HepG2 (cell line): ENCODE results near the gene CPE. TPM values are rescaled to one million over a fixed set of nuclear protein-coding genes. Genes with fewer than 3 reads are reported as not detected.

ENCODE experiments used
- ATAC-seq: fragments of 200-7000 bp; cut with Tn5 transposase; 3 replicates; pipeline ENCODE4 v1.9.1; 2020; ENCODE audit warnings: mild to moderate bottlenecking, moderate library complexity
- BruUV-seq: library from RNA; stranded (reverse); fragments of 400-500 nt; replicated peaks from 2 replicates; lab custom pipeline; 2021; lab: Mats Ljungman, UMichigan
- CTCF ChIA-PET: fragments of 300-600 bp; formaldehyde crosslinking; extraction: SDS; loops from one replicate; lab custom pipeline; 2021; ENCODE audit warnings: low total read pairs, inconsistent platforms, low intra/inter-chr PET ratio; lab: Yijun Ruan, JAX
- POLR2A ChIA-PET: fragments of 350-600 bp; sonication (Branson Sonifier 250); formaldehyde crosslinking; loops from one replicate; lab custom pipeline; 2020; ENCODE audit warnings: antibody characterized with exemption, inconsistent platforms; lab: Yijun Ruan, JAX
- DNase-seq: peaks from one replicate; pipeline ENCODE4 v3.0.0-alpha.2; 2015; ENCODE audit warnings: low spot score
- FAIRE-seq: peaks from 3 replicates; lab custom pipeline; 2011; peaks lifted over from hg19 to GRCh38; lab: Jason Lieb, UNC
- H2AFZ ChIP-seq: one replicate; pipeline ENCODE4 v1.6.1; 2011; ENCODE audit warnings: low read length, inconsistent platforms
- H3K27ac ChIP-seq: fragments of 300-600 bp; 3 replicates; pipeline ENCODE4 v1.8.0; 2011; ENCODE audit warnings: mixed run types, mild to moderate bottlenecking, mixed read lengths, low read length, inconsistent platforms; ENCODE audit not compliant: insufficient read depth; ENCODE audit errors: extremely low read length
- H3K27me3 ChIP-seq, 2 experiments: fragments of 200-600 bp in 1 of 2; 2 replicates in 1 of 2; 3 replicates in 1 of 2; pipeline versions ENCODE4 v1.6.0 to v1.8.0; 2011; ENCODE audit warnings: low read length in 2 of 2, mild to moderate bottlenecking in 2 of 2, moderate library complexity in 2 of 2, inconsistent platforms in 1 of 2; ENCODE audit not compliant: insufficient read depth in 2 of 2, control insufficient read depth in 1 of 2
- H3K36me3 ChIP-seq, 2 experiments: fragments of 200-600 bp in 1 of 2; replicated peaks in 1 of 2; 2 replicates in 1 of 2; 3 replicates in 1 of 2; pipeline versions ENCODE4 v1.5.1 to v1.8.0; 2011; ENCODE audit warnings: low read length in 2 of 2, inconsistent platforms in 1 of 2; ENCODE audit not compliant: insufficient read depth in 2 of 2, control insufficient read depth in 1 of 2
- H3K4me1 ChIP-seq: 2 replicates; pipeline ENCODE4 v1.5.1; 2012; ENCODE audit warnings: low read length, inconsistent platforms; ENCODE audit not compliant: insufficient read depth
- H3K4me2 ChIP-seq: 2 replicates; pipeline ENCODE4 v1.6.0; 2011; ENCODE audit warnings: low read depth, low read length, inconsistent platforms
- H3K4me3 ChIP-seq, 3 experiments: fragments of 200-600 bp in 1 of 3; sonication (generic), shearing (Covaris generic) in 1 of 3; replicated peaks in 1 of 3; 2 replicates each; pipeline ENCODE4 v1.5.1; 2011 to 2016; ENCODE audit warnings: low read length in 3 of 3, inconsistent platforms in 2 of 3, low read depth in 2 of 3, mild to moderate bottlenecking in 2 of 3, control low read depth in 1 of 3, mixed read lengths in 1 of 3; ENCODE audit not compliant: insufficient read depth in 1 of 3
- H3K79me2 ChIP-seq: one replicate; pipeline ENCODE4 v1.6.1; 2011; ENCODE audit warnings: low read length, inconsistent platforms; ENCODE audit not compliant: insufficient read depth
- H3K9ac ChIP-seq: 2 replicates; pipeline ENCODE4 v1.6.0; 2011; ENCODE audit warnings: mild to moderate bottlenecking, low read depth, low read length, inconsistent platforms; ENCODE audit not compliant: insufficient read depth
- H3K9me3 ChIP-seq: 2 replicates; pipeline ENCODE4 v1.5.1; 2012; ENCODE audit warnings: mild to moderate bottlenecking, low read length
- H4K20me1 ChIP-seq: 2 replicates; pipeline ENCODE4 v1.6.0; 2011; ENCODE audit warnings: inconsistent platforms, mild to moderate bottlenecking, low read length, moderate library complexity; ENCODE audit not compliant: insufficient read depth
- GTF3A ChIP-seq: sonication (generic); formaldehyde crosslinking; conservative IDR thresholded peaks from 2 replicates; pipeline ENCODE4 v1.4.0; 2020; ENCODE audit warnings: mild to moderate bottlenecking, missing genetic modification reagents
- MAZ ChIP-seq, 2 experiments: sonication (generic) in 1 of 2; formaldehyde crosslinking in 1 of 2; IDR thresholded peaks; 2 replicates each; pipeline versions ENCODE4 v1.5.0 to v1.6.1; 2012 to 2020; ENCODE audit warnings: low read depth in 2 of 2, mild to moderate bottlenecking in 2 of 2, borderline replicate concordance in 1 of 2, improper control_type of control experiment in 1 of 2, low read length in 1 of 2, missing genetic modification reagents in 1 of 2, moderate library complexity in 1 of 2
- MTF2 ChIP-seq: sonication (generic); formaldehyde crosslinking; IDR thresholded peaks from 2 replicates; pipeline ENCODE4 v1.5.0; 2020; ENCODE audit warnings: missing genetic modification reagents, borderline replicate concordance
- SMC3 ChIP-seq: IDR thresholded peaks from 2 replicates; pipeline ENCODE4 v1.6.1; 2011; ENCODE audit warnings: low read length, improper control_type of control experiment
- TBP ChIP-seq: sonication (generic); formaldehyde crosslinking; IDR thresholded peaks from 2 replicates; pipeline ENCODE4 v1.5.0; 2020; ENCODE audit warnings: missing genetic modification reagents
- ZNF207 ChIP-seq: fragments of 450-650 bp; IDR thresholded peaks from 2 replicates; pipeline ENCODE4 v1.6.1; 2016; ENCODE audit warnings: antibody characterized with exemption, borderline replicate concordance
- ZNF343 ChIP-seq: sonication (generic); formaldehyde crosslinking; IDR thresholded peaks from 2 replicates; pipeline ENCODE4 v1.4.0; 2020; ENCODE audit warnings: mild to moderate bottlenecking, missing genetic modification reagents
- ZNF350 ChIP-seq: sonication (generic); formaldehyde crosslinking; IDR thresholded peaks from 2 replicates; pipeline ENCODE4 v1.4.0; 2020; ENCODE audit warnings: mild to moderate bottlenecking, low read depth, missing genetic modification reagents, borderline replicate concordance
- ZNF75D ChIP-seq: sonication (generic); formaldehyde crosslinking; IDR thresholded peaks from 2 replicates; pipeline ENCODE4 v1.8.1; 2023; ENCODE audit warnings: missing genetic modification reagents, mild to moderate bottlenecking, borderline replicate concordance
- ZNF83 ChIP-seq: sonication (generic); formaldehyde crosslinking; IDR thresholded peaks from 2 replicates; pipeline ENCODE4 v1.4.0; 2020; ENCODE audit warnings: missing genetic modification reagents, mild to moderate bottlenecking, borderline replicate concordance
- ZNF879 ChIP-seq: sonication (generic); formaldehyde crosslinking; IDR thresholded peaks from 2 replicates; pipeline ENCODE4 v1.8.1; 2023; ENCODE audit warnings: missing genetic modification reagents
- WGBS: methylation state at CpG from one replicate; pipeline ENCODE4 v1.1.6; 2017; ENCODE audit warnings: low lambda C conversion rate; 5-methylcytosine and 5-hydroxymethylcytosine counted together
- in situ Hi-C: cut with HindIII; loops from 2 replicates; pipeline ENCODE4 v1.10.0; 2017; ENCODE audit warnings: low pct_unique_long_range_greater_than_20kb; ENCODE audit not compliant: extremely low pct_ligation_motif_present
- intact Hi-C: fragments of 100-400 bp; cut with micrococcal nuclease; formaldehyde crosslinking; loops from one replicate; pipeline ENCODE4 v1.10.0; 2022; ENCODE audit not compliant: unreplicated experiment
- polyA plus RNA-seq, 8 experiments: library from polyadenylated mRNA; depleted of rRNA in 3 of 8; stranded (reverse) in 7 of 8; unstranded in 1 of 8; fragments of >200 nt; fragmentation: Illumina TruSeq in 4 of 8; extraction: Trizol in 4 of 8; gene quantifications; 2 replicates each; pipeline versions ENCODE4 v1.2.1 to v1.2.3, GENCODE V29; 2011 to 2016; ENCODE audit warnings: low read depth in 4 of 8, missing spikeins in 1 of 8, mixed read lengths in 1 of 8; ENCODE audit not compliant: insufficient read depth in 1 of 8
- total RNA-seq, 5 experiments: library from RNA; depleted of rRNA; stranded (reverse); fragments of >200 nt; fragmentation: Illumina TruSeq; extraction: Trizol; gene quantifications; 2 replicates each; pipeline ENCODE4 v1.2.3, GENCODE V29; 2016; ENCODE audit warnings: low read depth in 1 of 5
- TF ChIP-seq, protein P1 (sequence below): sonication (generic); formaldehyde crosslinking; IDR thresholded peaks from 2 replicates; pipeline ENCODE4 v1.5.1; 2020; ENCODE audit warnings: mild to moderate bottlenecking, missing genetic modification reagents, borderline replicate concordance
- TF ChIP-seq, protein P2 (sequence below): sonication (generic); formaldehyde crosslinking; IDR thresholded peaks from 2 replicates; pipeline ENCODE4 v1.5.1; 2020; ENCODE audit warnings: missing genetic modification reagents, mild to moderate bottlenecking, borderline replicate concordance
- TF ChIP-seq, protein P3 (sequence below): sonication (generic); formaldehyde crosslinking; IDR thresholded peaks from 2 replicates; pipeline ENCODE4 v1.5.0; 2020; ENCODE audit warnings: missing genetic modification reagents

Gene CPE
- total and polyA plus RNA-seq, 2 of the 13 experiments (the other 11 are each of a cell fraction or from before 2014, with no cell fraction given) = 268 to 852 TPM

DNA sequence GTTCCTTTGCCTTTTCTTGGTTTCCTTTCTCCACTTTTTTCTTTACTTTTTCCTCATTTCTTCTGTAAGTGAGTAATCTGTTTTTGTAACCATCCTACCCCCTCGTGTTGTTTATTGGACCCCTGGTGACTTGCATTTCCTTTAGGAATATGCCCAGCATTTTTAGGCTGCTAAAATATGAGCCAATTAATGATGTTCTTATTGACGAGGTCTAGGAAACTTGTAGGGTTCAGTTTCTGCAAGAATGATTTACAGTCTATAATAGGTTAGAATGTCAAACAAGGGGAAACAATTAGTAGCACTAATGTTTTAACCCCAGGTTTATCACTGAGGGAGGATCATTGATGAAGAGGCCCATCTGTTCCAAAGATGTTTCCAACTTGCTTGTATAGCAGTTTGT, 79.0 kb downstream of the CPE start:
- intact Hi-C loops = no loop called here
- ATAC-seq (no peak), FAIRE-seq (no peak)

More for the DNA sequence above, 79.0 kb downstream of the CPE start:
- Histone ChIP-seq H2AFZ (no peak overlapping the region), H3K79me2 (no peaks in the 10 kb centered on the region), H3K4me2 (no peak overlapping the region), H3K4me1 (peaks cover 10% of the 10 kb centered on the region), H3K9me3 (no peaks in the 10 kb centered on the region), H3K27ac (no peak overlapping the region), H3K36me3 (peaks cover 0 to 5% of the 10 kb centered on the region in 2 experiments; a peak in 1 of 5 replicates), H3K4me3 (no peak overlapping the region), H3K9ac (no peak overlapping the region), H4K20me1 (no peaks in the 10 kb centered on the region), H3K27me3 (no peaks in the 10 kb centered on the region)
- no peak for DNase-seq
- whole genome bisulfite sequencing = 91% methylated on average over 2 of the region's 2 CpGs
- CTCF ChIA-PET = no interaction called here
- in situ Hi-C loops = no loop called here
- TF ChIP-seq ZNF75D (CRISPR knock-in tag) (no peak), ZNF83 (CRISPR knock-in tag) (no peak), ZNF207 (no peak), MAZ (IDR thresholded peaks at IDR 0.05; ENCODE audit: borderline replicate concordance, low read depth, low read length) (no peak), MAZ (CRISPR knock-in tag; IDR thresholded peaks at IDR 0.05; ENCODE audit: low read depth) (no peak), SMC3 (no peak), ZNF343 (no peak), ZNF879 (no peak), ZNF350 (CRISPR knock-in tag) (no peak), MTF2 (CRISPR knock-in tag) (no peak), GTF3A (CRISPR knock-in tag) (no peak), TBP (CRISPR knock-in tag) (no peak)
- TF ChIP-seq, protein P1, sequence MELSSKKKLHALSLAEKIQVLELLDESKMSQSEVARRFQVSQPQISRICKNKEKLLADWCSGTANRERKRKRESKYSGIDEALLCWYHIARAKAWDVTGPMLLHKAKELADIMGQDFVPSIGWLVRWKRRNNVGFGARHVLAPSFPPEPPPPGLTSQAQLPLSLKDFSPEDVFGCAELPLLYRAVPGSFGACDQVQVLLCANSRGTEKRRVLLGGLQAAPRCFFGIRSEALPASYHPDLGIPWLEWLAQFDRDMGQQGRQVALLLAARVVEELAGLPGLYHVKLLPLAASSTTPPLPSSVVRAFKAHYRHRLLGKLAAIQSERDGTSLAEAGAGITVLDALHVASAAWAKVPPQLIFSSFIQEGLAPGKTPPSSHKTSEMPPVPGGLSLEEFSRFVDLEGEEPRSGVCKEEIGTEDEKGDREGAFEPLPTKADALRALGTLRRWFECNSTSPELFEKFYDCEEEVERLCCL (CRISPR knock-in tag) = no peak
- TF ChIP-seq, protein P2, sequence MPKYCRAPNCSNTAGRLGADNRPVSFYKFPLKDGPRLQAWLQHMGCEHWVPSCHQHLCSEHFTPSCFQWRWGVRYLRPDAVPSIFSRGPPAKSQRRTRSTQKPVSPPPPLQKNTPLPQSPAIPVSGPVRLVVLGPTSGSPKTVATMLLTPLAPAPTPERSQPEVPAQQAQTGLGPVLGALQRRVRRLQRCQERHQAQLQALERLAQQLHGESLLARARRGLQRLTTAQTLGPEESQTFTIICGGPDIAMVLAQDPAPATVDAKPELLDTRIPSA = no peak
- TF ChIP-seq, protein P3, sequence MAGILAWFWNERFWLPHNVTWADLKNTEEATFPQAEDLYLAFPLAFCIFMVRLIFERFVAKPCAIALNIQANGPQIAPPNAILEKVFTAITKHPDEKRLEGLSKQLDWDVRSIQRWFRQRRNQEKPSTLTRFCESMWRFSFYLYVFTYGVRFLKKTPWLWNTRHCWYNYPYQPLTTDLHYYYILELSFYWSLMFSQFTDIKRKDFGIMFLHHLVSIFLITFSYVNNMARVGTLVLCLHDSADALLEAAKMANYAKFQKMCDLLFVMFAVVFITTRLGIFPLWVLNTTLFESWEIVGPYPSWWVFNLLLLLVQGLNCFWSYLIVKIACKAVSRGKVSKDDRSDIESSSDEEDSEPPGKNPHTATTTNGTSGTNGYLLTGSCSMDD (CRISPR knock-in tag) = no peak
- BruUV-seq = no TSS peak
- POLR2A ChIA-PET = no interaction called here
